ENCODE measurements around the gene CD209.
"Not testable (repeated sequence)": the region's sequence is repeated elsewhere in the genome, so short reads cannot be mapped to it uniquely, and the experiment has no call there.

CD209 gene

GRCh38 chr19:7767487-7767886, 20.2 kb upstream of the CD209 start:
- no peak overlapping the region for H3K4me3 ChIP-seq (ENCODE audit: low read depth, low read length)
- no peak for TF ChIP-seq CTCF (IDR thresholded peaks at IDR 0.05; ENCODE audit: borderline replicate concordance, insufficient read depth, low read depth, low read length)

GRCh38 chr19:7766535-7766934, 19.2 kb upstream of the CD209 start:
- no peak overlapping the region for H3K4me3 ChIP-seq (ENCODE audit: low read depth, low read length)
- no peak for TF ChIP-seq CTCF (IDR thresholded peaks at IDR 0.05; ENCODE audit: borderline replicate concordance, insufficient read depth, low read depth, low read length)

- not testable (repeated sequence) for H3K4me3 ChIP-seq (ENCODE audit: low read depth, low read length)
Observed at GRCh38 chr19:7765043-7765442, 17.7 kb upstream of the CD209 start.

GRCh38 chr19:7764157-7764556, 16.8 kb upstream of the CD209 start:
- not testable (repeated sequence) for H3K4me3 ChIP-seq (ENCODE audit: low read depth, low read length)

GRCh38 chr19:7763696-7764095, 16.4 kb upstream of the CD209 start:
- H3K4me3 ChIP-seq (ENCODE audit: low read depth, low read length) = no peak overlapping the region
- TF ChIP-seq CTCF (IDR thresholded peaks at IDR 0.05; ENCODE audit: borderline replicate concordance, insufficient read depth, low read depth, low read length) = no peak

- TF ChIP-seq CTCF (IDR thresholded peaks at IDR 0.05; ENCODE audit: borderline replicate concordance, insufficient read depth, low read depth, low read length) = no peak
- H3K4me3 ChIP-seq (ENCODE audit: low read depth, low read length) = no peak within 1 kb of the TSS
Observed at GRCh38 chr19:7762719-7763293, 15.5 kb upstream of the CD209 start, which contains the start of gene CLEC4M. CLEC4M (plus strand) TSS chr19:7763243; CDS start chr19:7763267, 24 bp downstream.

- TF ChIP-seq CTCF (IDR thresholded peaks at IDR 0.05; ENCODE audit: borderline replicate concordance, insufficient read depth, low read depth, low read length) = no peak
- H3K4me3 ChIP-seq (ENCODE audit: low read depth, low read length) = no peak overlapping the region
Observed at GRCh38 chr19:7759156-7759555, 11.8 kb upstream of the CD209 start.

GRCh38 chr19:7757358-7757757, 10.0 kb upstream of the CD209 start:
- no peak for TF ChIP-seq CTCF (IDR thresholded peaks at IDR 0.05; ENCODE audit: borderline replicate concordance, insufficient read depth, low read depth, low read length)
- no peak overlapping the region for H3K4me3 ChIP-seq (ENCODE audit: low read depth, low read length)

All from GM12875 (cell line).